Measurements from ENCODE around the gene RBMS1.

The RBMS1 gene

GRCh38 chr2:160408173-160408958 is 85.2 kb downstream of the RBMS1 start:
- DNase-seq (ENCODE audit: low read depth), result no peak

GRCh38 chr2:160407393-160408172 is 86.0 kb downstream of the RBMS1 start:
- no peak for DNase-seq (ENCODE audit: low read depth)

GRCh38 chr2:160406591-160407392 is 86.8 kb downstream of the RBMS1 start:
- DNase-seq (ENCODE audit: low read depth), result peak; percentile 47

GRCh38 chr2:160405077-160405867 is 88.3 kb downstream of the RBMS1 start:
- no peak for DNase-seq (ENCODE audit: low read depth)

GRCh38 chr2:160402997-160403979 is 90.3 kb downstream of the RBMS1 start:
- DNase-seq (ENCODE audit: low read depth), result no peak

- DNase-seq (ENCODE audit: low read depth), result no peak
Measured at GRCh38 chr2:160402501-160402900, 91.1 kb downstream of the RBMS1 start.

GRCh38 chr2:160401895-160402294 is 91.7 kb downstream of the RBMS1 start:
- no peak for DNase-seq (ENCODE audit: low read depth)

GRCh38 chr2:160399880-160400279 is 93.7 kb downstream of the RBMS1 start:
- no peak for DNase-seq (ENCODE audit: low read depth)

GRCh38 chr2:160397530-160397865 is 96.1 kb downstream of the RBMS1 start:
- no peak for DNase-seq (ENCODE audit: low read depth)

GRCh38 chr2:160394153-160394552 is 99.5 kb downstream of the RBMS1 start:
- no peak for DNase-seq (ENCODE audit: low read depth)

- no peak for DNase-seq (ENCODE audit: low read depth)
Measured at GRCh38 chr2:160392201-160392600, 101.4 kb downstream of the RBMS1 start.

- DNase-seq (ENCODE audit: low read depth), result no peak
Measured at GRCh38 chr2:160390544-160391455, 102.8 kb downstream of the RBMS1 start.

GRCh38 chr2:160389875-160390274 is 103.7 kb downstream of the RBMS1 start:
- DNase-seq (ENCODE audit: low read depth), result peak; percentile 76

GRCh38 chr2:160388464-160389263 is 104.9 kb downstream of the RBMS1 start:
- DNase-seq (ENCODE audit: low read depth), result no peak

GRCh38 chr2:160387558-160388262 is 105.9 kb downstream of the RBMS1 start:
- DNase-seq (ENCODE audit: low read depth), result peak; percentile 98

- DNase-seq (ENCODE audit: low read depth), result no peak
Measured at GRCh38 chr2:160384791-160385190, 108.8 kb downstream of the RBMS1 start.

GRCh38 chr2:160381425-160381951 is 112.1 kb downstream of the RBMS1 start:
- DNase-seq (ENCODE audit: low read depth), result no peak

GRCh38 chr2:160380611-160381010 is 113.0 kb downstream of the RBMS1 start:
- no peak for DNase-seq (ENCODE audit: low read depth)
